SK-N-MC (cell line): ENCODE measurements around the gene PRDM16.

ENCODE experiments used
- EZH2 ChIP-seq: fragments of 200-600 bp; sonication (generic); IDR thresholded peaks from one replicate; pipeline ENCODE4 v1.6.1; 2017; ENCODE audit warnings: antibody characterized with exemption
- POLR2AphosphoS5 ChIP-seq: IDR thresholded peaks from 2 replicates; pipeline ENCODE4 v1.6.1; 2012; ENCODE audit warnings: mild to moderate bottlenecking, low read depth, low read length, borderline replicate concordance

GRCh38 chr1:3245768-3246167, 176.8 kb downstream of the PRDM16 start:
- TF ChIP-seq POLR2AphosphoS5 (no peak), EZH2 (no peak)
